Measurements from ENCODE around the gene MROH9.

Gene MROH9

DNA sequence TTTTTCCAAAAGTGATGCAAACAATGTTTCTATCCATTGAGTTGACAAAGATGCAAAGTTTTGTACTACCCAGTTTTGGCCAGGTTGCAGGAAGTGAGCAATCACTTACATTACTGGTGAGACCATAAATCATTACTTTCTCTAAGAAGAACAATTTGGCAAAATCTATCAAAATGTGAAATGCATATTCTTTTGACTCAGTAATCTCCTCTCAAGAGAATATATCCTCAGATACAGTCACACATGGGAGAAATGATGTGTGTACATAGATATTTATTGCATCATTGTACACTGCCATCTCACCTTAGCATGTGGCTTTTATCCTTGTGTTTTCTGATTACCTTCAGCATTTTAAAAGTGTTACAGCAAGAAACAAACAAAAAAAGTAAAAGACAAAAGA, 103.0 kb downstream of the MROH9 start:
- Histone ChIP-seq H3K4me1 (ENCODE audit: control insufficient read depth, insufficient read depth, low read length) (no peaks in the 10 kb centered on the region), H3K9me3 (ENCODE audit: control insufficient read depth, insufficient read depth, low read depth, low read length) (no peaks in the 10 kb centered on the region), H3K36me3 (ENCODE audit: control insufficient read depth in 2 of 2, insufficient read depth in 1 of 2, low read length in 2 of 2) (no peaks in the 10 kb centered on the region), H3K4me3 (ENCODE audit: low read depth, low read length) (no peak overlapping the region), H3K27ac (ENCODE audit: extremely low read depth, low read depth, low read length) (no peak overlapping the region)
- CTCF ChIA-PET, result no interaction called here
- POLR2A ChIA-PET, result no interaction called here
- TF ChIP-seq, protein P1, sequence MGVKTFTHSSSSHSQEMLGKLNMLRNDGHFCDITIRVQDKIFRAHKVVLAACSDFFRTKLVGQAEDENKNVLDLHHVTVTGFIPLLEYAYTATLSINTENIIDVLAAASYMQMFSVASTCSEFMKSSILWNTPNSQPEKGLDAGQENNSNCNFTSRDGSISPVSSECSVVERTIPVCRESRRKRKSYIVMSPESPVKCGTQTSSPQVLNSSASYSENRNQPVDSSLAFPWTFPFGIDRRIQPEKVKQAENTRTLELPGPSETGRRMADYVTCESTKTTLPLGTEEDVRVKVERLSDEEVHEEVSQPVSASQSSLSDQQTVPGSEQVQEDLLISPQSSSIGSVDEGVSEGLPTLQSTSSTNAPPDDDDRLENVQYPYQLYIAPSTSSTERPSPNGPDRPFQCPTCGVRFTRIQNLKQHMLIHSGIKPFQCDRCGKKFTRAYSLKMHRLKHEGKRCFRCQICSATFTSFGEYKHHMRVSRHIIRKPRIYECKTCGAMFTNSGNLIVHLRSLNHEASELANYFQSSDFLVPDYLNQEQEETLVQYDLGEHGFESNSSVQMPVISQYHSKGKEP (tag by site-specific recombination; IDR thresholded peaks at IDR 0.05), result no peak
- TF ChIP-seq, protein P2, sequence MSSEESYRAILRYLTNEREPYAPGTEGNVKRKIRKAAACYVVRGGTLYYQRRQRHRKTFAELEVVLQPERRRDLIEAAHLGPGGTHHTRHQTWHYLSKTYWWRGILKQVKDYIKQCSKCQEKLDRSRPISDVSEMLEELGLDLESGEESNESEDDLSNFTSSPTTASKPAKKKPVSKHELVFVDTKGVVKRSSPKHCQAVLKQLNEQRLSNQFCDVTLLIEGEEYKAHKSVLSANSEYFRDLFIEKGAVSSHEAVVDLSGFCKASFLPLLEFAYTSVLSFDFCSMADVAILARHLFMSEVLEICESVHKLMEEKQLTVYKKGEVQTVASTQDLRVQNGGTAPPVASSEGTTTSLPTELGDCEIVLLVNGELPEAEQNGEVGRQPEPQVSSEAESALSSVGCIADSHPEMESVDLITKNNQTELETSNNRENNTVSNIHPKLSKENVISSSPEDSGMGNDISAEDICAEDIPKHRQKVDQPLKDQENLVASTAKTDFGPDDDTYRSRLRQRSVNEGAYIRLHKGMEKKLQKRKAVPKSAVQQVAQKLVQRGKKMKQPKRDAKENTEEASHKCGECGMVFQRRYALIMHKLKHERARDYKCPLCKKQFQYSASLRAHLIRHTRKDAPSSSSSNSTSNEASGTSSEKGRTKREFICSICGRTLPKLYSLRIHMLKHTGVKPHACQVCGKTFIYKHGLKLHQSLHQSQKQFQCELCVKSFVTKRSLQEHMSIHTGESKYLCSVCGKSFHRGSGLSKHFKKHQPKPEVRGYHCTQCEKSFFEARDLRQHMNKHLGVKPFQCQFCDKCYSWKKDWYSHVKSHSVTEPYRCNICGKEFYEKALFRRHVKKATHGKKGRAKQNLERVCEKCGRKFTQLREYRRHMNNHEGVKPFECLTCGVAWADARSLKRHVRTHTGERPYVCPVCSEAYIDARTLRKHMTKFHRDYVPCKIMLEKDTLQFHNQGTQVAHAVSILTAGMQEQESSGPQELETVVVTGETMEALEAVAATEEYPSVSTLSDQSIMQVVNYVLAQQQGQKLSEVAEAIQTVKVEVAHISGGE (tag by site-specific recombination; conservative IDR thresholded peaks at IDR 0.05; ENCODE audit: low read depth), result no peak
- TF ChIP-seq HOXA7 (CRISPR knock-in tag; IDR thresholded peaks at IDR 0.05; ENCODE audit: borderline replicate concordance) (no peak), ZNF521 (tag by site-specific recombination; IDR thresholded peaks at IDR 0.05) (no peak), ZNF23 (tag by site-specific recombination; IDR thresholded peaks at IDR 0.05; ENCODE audit: borderline replicate concordance) (no peak), BCL11A (tag by site-specific recombination; IDR thresholded peaks at IDR 0.05; ENCODE audit: low read depth) (no peak)

DNA sequence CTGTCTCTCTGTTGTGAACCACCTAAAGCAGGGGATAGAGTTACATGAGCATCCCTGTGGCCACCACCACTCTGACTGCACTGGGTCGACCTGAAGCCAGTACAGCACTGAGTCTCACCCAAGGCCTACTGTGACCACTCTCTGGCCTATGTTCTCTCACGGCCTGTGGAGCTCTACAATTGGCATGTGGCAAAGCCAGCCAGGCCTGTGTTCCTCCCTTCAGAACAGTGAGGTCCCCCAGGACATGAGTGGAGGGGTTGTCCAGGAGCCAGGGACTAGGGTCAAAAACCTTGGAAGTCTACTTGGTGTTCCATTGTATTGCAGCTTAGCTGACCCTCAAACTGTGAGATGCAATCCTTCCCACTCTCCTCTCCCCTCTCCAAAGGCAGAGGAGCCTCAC, 112.7 kb downstream of the MROH9 start:
- ChIA-PET POLR2A (no interaction called here), CTCF (no interaction called here)
- no peak for TF ChIP-seq ZNF391 (tag by site-specific recombination; IDR thresholded peaks at IDR 0.05; ENCODE audit: borderline replicate concordance, low read depth)
- TF ChIP-seq, protein P3, sequence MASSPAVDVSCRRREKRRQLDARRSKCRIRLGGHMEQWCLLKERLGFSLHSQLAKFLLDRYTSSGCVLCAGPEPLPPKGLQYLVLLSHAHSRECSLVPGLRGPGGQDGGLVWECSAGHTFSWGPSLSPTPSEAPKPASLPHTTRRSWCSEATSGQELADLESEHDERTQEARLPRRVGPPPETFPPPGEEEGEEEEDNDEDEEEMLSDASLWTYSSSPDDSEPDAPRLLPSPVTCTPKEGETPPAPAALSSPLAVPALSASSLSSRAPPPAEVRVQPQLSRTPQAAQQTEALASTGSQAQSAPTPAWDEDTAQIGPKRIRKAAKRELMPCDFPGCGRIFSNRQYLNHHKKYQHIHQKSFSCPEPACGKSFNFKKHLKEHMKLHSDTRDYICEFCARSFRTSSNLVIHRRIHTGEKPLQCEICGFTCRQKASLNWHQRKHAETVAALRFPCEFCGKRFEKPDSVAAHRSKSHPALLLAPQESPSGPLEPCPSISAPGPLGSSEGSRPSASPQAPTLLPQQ (tag by site-specific recombination; IDR thresholded peaks at IDR 0.05), result no peak
- TF ChIP-seq ZNF18 (tag by site-specific recombination; IDR thresholded peaks at IDR 0.05), result no peak
- TF ChIP-seq ZSCAN4 (tag by site-specific recombination; IDR thresholded peaks at IDR 0.05), result no peak
- no peak for TF ChIP-seq ZBTB48 (tag by site-specific recombination; IDR thresholded peaks at IDR 0.05)
- no peak for TF ChIP-seq SP7 (tag by site-specific recombination; IDR thresholded peaks at IDR 0.05)
- no peak for TF ChIP-seq HOXD13 (CRISPR knock-in tag; IDR thresholded peaks at IDR 0.05; ENCODE audit: borderline replicate concordance)
- TF ChIP-seq ZFHX2 (tag by site-specific recombination; conservative IDR thresholded peaks at IDR 0.05), result no peak
- TF ChIP-seq ZNF37A (tag by site-specific recombination; IDR thresholded peaks at IDR 0.05), result no peak
- TF ChIP-seq ZNF184 (tag by site-specific recombination; IDR thresholded peaks at IDR 0.05), result no peak
- no peak for TF ChIP-seq ZNF354C (tag by site-specific recombination; IDR thresholded peaks at IDR 0.05; ENCODE audit: borderline replicate concordance, low read depth)
- TF ChIP-seq, protein P4, sequence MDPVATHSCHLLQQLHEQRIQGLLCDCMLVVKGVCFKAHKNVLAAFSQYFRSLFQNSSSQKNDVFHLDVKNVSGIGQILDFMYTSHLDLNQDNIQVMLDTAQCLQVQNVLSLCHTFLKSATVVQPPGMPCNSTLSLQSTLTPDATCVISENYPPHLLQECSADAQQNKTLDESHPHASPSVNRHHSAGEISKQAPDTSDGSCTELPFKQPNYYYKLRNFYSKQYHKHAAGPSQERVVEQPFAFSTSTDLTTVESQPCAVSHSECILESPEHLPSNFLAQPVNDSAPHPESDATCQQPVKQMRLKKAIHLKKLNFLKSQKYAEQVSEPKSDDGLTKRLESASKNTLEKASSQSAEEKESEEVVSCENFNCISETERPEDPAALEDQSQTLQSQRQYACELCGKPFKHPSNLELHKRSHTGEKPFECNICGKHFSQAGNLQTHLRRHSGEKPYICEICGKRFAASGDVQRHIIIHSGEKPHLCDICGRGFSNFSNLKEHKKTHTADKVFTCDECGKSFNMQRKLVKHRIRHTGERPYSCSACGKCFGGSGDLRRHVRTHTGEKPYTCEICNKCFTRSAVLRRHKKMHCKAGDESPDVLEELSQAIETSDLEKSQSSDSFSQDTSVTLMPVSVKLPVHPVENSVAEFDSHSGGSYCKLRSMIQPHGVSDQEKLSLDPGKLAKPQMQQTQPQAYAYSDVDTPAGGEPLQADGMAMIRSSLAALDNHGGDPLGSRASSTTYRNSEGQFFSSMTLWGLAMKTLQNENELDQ (tag by site-specific recombination; IDR thresholded peaks at IDR 0.05; ENCODE audit: low read depth), result no peak
- TF ChIP-seq ZNF514 (tag by site-specific recombination; IDR thresholded peaks at IDR 0.05), result no peak
- TF ChIP-seq, protein P5, sequence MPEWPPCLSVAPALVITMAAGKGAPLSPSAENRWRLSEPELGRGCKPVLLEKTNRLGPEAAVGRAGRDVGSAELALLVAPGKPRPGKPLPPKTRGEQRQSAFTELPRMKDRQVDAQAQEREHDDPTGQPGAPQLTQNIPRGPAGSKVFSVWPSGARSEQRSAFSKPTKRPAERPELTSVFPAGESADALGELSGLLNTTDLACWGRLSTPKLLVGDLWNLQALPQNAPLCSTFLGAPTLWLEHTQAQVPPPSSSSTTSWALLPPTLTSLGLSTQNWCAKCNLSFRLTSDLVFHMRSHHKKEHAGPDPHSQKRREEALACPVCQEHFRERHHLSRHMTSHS (tag by site-specific recombination; IDR thresholded peaks at IDR 0.05), result no peak
- TF ChIP-seq ZNF23 (tag by site-specific recombination; IDR thresholded peaks at IDR 0.05; ENCODE audit: borderline replicate concordance), result no peak
- no peak for TF ChIP-seq ZNF140 (tag by site-specific recombination; IDR thresholded peaks at IDR 0.05)
- no peak for TF ChIP-seq ZNF221 (tag by site-specific recombination; IDR thresholded peaks at IDR 0.05; ENCODE audit: borderline replicate concordance)
- Histone ChIP-seq H3K4me3 (ENCODE audit: low read depth, low read length) (no peak overlapping the region), H3K36me3 (ENCODE audit: control insufficient read depth in 2 of 2, insufficient read depth in 1 of 2, low read length in 2 of 2) (no peaks in the 10 kb centered on the region), H3K9me3 (ENCODE audit: control insufficient read depth, insufficient read depth, low read depth, low read length) (no peaks in the 10 kb centered on the region), H3K4me1 (ENCODE audit: control insufficient read depth, insufficient read depth, low read length) (no peaks in the 10 kb centered on the region), H3K27ac (ENCODE audit: extremely low read depth, low read depth, low read length) (no peak overlapping the region)

All from HEK293 (cell line).